Retinal pigment epithelial cell (primary cell): ENCODE data around the gene CARS2.

Experiments used
- DNase-seq: peaks from one replicate; pipeline ENCODE4 v3.0.0-alpha.2; 2010; ENCODE audit warnings: low read depth
- H3K4me3 ChIP-seq: 2 replicates; pipeline ENCODE4 v1.5.1; 2011; ENCODE audit warnings: mild to moderate bottlenecking, low read length, control low read depth, moderate library complexity
- TF ChIP-seq, protein P1 (sequence below): conservative IDR thresholded peaks from 2 replicates; pipeline ENCODE4 v1.5.1; 2011; ENCODE audit warnings: low read depth, low read length, control low read depth, inconsistent platforms

Gene CARS2

DNA sequence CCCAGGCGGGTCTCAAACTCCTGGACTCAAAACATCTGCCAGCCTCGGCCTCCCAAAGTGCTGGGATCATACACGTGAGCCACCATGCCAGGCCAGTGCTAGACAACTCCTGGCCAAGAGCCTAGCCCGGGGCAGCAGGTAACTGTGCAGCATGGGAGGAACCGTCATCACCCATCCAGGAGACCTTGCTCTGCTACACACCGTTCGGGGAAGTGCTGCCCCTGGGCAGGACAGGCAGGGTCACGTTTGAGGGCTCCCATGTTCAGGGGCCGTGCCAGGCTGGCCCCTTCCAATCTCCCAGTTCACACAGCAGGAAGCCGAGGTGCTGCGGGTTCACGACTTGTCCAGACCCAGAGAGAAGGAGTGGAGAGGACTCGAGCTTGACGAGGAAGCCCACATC lies 55.5 kb downstream of the CARS2 start:
- no peak for DNase-seq
- TF ChIP-seq, protein P1, sequence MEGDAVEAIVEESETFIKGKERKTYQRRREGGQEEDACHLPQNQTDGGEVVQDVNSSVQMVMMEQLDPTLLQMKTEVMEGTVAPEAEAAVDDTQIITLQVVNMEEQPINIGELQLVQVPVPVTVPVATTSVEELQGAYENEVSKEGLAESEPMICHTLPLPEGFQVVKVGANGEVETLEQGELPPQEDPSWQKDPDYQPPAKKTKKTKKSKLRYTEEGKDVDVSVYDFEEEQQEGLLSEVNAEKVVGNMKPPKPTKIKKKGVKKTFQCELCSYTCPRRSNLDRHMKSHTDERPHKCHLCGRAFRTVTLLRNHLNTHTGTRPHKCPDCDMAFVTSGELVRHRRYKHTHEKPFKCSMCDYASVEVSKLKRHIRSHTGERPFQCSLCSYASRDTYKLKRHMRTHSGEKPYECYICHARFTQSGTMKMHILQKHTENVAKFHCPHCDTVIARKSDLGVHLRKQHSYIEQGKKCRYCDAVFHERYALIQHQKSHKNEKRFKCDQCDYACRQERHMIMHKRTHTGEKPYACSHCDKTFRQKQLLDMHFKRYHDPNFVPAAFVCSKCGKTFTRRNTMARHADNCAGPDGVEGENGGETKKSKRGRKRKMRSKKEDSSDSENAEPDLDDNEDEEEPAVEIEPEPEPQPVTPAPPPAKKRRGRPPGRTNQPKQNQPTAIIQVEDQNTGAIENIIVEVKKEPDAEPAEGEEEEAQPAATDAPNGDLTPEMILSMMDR, result no peak
- H3K4me3 ChIP-seq, result no peak overlapping the region

DNA sequence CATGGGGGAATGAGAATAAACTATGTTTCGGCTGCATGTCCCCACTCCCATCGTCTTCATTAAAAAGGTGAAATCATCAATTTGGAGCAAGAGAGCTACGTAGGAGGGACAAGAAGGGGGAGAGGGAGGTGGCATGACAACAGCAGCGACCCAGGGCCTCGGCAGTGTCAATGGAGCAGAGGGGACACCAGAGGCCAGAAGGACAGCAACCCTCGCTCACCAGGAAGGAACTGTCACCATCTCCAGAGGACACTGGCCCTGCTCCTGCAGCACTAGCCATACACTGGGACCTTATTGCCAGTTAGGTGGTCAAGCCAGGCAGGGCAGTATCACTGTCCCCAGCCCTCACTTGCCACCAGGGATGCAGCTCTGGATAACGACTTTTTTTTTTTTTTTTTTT lies 56.4 kb downstream of the CARS2 start:
- H3K4me3 ChIP-seq, result no peak overlapping the region
- TF ChIP-seq, protein P1, result no peak
- DNase-seq, result no peak

DNA sequence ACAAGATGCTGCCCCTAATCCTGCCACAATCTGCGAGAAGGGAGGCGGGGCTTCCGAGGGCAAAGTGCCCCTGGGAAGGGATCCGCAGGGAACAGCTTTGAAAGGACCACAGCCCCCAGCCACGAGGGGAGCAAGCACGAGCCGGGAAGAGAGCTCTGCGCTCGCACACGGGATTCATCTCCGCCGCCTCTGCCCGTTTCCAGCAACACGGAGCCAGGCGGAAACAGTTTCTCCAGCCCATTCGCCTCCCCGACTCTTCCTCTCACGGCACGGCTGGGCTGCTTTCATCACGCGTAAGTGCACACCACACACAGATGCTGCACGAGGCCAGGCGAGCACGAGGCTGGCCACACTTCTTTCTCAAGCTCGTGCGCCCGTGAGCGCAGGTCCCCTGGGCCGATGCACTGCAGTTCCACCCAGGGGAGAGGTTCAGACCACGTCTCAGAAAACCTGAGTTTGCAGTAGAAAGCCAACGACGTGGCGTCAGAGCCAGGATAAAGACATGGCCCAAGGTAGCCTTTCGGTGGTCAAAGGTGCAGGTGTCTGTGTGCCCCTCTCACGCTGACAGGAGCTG lies 57.0 kb downstream of the CARS2 start:
- TF ChIP-seq, protein P1, result no peak
- H3K4me3 ChIP-seq, result no peak overlapping the region
- DNase-seq, result no peak

DNA sequence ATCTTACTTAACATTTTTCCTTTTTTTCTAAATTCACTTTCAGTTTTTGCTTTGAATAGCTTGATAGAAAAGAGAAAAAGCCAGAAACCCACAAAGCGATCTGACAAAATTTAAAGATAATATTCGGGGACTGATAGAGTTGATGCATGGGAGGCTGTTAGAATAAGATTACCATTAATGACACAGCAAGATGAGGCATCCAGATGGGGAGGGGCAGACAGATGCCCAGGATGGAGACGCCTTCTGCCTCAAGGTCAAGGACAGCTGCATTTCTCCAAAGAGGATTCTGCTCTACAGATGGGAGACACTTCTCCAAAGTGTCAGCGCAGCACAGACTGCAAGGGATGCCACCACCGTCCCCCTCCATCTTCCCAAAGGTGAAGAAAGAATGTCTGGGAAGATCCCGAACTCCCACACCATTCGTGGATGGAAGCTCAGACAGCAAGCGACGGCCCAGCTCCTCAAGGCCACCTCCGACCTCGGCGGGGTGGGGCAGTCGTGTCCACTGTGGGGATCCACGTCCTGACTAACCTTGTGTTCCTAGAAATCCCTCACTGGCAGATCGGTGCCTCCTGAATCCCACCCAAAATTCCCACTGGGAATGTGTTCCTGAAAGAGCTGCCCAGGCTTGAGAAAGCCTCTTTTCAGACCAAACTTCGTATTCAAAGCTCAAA lies 57.6 kb downstream of the CARS2 start:
- TF ChIP-seq, protein P1, result no peak
- DNase-seq, result no peak
- H3K4me3 ChIP-seq, result no peak overlapping the region

DNA sequence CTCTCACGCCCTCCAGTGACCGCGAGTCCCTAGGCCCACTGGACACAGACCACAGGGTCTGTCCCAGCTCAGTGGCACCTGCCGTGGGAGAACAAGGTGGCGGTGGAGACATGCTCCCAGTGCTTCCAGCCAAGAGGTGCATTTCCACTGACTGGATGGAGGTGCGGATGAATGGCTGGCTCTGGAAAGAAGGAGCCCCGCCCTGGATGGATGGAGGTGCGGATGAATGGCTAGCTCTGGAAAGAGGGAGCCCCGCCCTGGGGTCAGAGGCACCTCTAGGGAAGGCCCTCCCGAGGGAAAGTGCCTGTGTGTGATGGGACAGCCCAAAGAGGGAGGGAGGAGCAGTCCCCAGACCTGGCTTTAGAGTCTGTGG lies 58.6 kb downstream of the CARS2 start:
- H3K4me3 ChIP-seq, result no peak overlapping the region
- TF ChIP-seq, protein P1, result no peak
- no peak for DNase-seq

DNA sequence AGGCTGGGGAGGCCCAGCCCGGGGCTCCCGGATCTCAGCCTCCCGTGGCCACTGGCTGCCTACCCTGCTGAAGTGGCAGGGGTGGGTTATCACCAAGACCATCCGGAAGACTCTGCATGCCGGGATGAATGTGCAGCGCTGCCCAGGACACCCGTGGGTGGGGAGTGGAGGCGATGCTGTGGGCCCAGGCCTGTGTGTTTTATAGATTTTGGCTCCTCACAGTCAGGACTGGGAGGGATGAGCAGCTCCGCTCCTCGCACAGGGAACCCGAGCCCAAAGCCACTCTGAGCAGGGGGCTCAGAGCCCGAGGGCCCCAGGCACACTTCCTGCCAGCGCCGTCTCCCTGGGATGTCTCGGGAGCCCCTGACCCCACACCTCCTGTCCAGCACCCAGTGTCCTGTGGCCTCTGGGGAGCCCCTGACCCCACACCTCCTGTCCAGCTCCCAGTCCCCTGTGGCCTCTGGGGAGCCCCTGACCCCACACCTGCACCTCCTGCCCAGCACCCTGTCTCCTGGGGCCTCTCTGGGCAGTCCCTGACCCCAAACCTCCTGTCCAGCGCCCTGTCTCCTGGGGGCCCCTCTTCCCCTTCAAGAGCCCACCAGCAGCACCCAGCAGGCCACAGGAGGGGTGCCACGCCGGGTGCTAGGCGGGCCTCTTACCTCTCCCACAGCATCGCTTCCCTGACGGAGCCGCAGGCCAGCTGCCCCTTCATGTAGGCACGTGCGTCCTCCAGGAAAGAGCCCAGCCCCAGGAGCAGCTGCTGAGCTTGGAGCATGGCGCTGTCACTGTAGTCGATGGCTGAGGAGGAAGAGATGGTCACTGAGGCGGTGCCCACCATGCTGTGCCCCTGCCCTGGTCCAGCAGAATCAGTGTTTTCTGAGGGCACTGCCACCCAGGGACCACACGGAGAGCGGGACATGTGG lies 59.2 kb downstream of the CARS2 start:
- TF ChIP-seq, protein P1, result no peak
- no peak for DNase-seq
- H3K4me3 ChIP-seq, result no peak overlapping the region
